ENCODE results near the gene PDGFRB. TPM values are rescaled to one million over a fixed set of nuclear protein-coding genes. Genes with fewer than 3 reads are reported as not detected.

PDGFRB gene
- total and polyA plus RNA-seq, 10 of the 15 experiments (the other 5 are each of a cell fraction or from before 2014, with no cell fraction given): 0.02 to 3.0 (median 1.0) TPM

GRCh38 chr5:150189728-150190502, 34.3 kb upstream of the PDGFRB start, which contains the start of gene SLC6A7:
Gene SLC6A7 (plus strand): TSS chr5:150190062. CDS start chr5:150190328, 266 bp downstream.
- H3K27ac ChIP-seq (ENCODE audit: control insufficient read depth, insufficient read depth): no peak within 1 kb of the TSS
- H3K36me3 ChIP-seq (ENCODE audit: control insufficient read depth in 2 of 2, insufficient read depth in 2 of 2, low read length in 1 of 2): no peaks in the 10 kb centered on the region
- H3K27me3 ChIP-seq (replicated peaks in 1 of 2; ENCODE audit: control insufficient read depth in 2 of 2, insufficient read depth in 2 of 2, low read length in 1 of 2): peaks cover 0 to 5% of the 10 kb centered on the region in 2 experiments; a peak in 3 of 4 replicates
- no peaks in the 10 kb centered on the region for H4K20me1 ChIP-seq (ENCODE audit: control insufficient read depth, insufficient read depth)
- WGBS (ENCODE audit: insufficient coverage, insufficient replicate concordance, low lambda C conversion rate, missing lambda C conversion rate): 33% methylated on average over 54 of the region's 58 CpGs
- intact Hi-C loops (cut with micrococcal nuclease; ENCODE audit: unreplicated experiment) (no loop called here), in situ Hi-C loops (cut with MboI) (no loop called here)
- TF ChIP-seq ZNF24 (IDR thresholded peaks at IDR 0.05) (no peak), CHD1 (IDR thresholded peaks at IDR 0.05; ENCODE audit: low read depth, low read length) (no peak), POLR2AphosphoS2 (IDR thresholded peaks at IDR 0.05; ENCODE audit: low read depth, low read length) (no peak), RELA (IDR thresholded peaks at IDR 0.05; ENCODE audit: borderline replicate concordance, partially characterized antibody) (no peak), REST (IDR thresholded peaks at IDR 0.05; ENCODE audit: low read depth, low read length) (no peak), BCL3 (IDR thresholded peaks at IDR 0.05; ENCODE audit: borderline replicate concordance, insufficient read depth, low read depth, low read length, poor library complexity, severe bottlenecking) (no peak), STAT1 (conservative IDR thresholded peaks at IDR 0.05) (no peak), SMARCA5 (IDR thresholded peaks at IDR 0.05) (no peak), NFYB (IDR thresholded peaks at IDR 0.05; ENCODE audit: insufficient read depth, low read depth, low read length) (no peak), HDAC6 (IDR thresholded peaks at IDR 0.05; ENCODE audit: unreplicated experiment) (no peak)
- FAIRE-seq (no peak), ATAC-seq (no peak), DNase-seq (ENCODE audit: low read depth, low spot score) (no peak)
- CTCF ChIA-PET: no interaction called here
- H3K9ac ChIP-seq (ENCODE audit: control insufficient read depth, insufficient read depth, low read length): no peak within 1 kb of the TSS
- H3K9me3 ChIP-seq (replicated peaks; ENCODE audit: control insufficient read depth, insufficient read depth, low read length): no peaks in the 10 kb centered on the region
- RAD21 ChIA-PET (ENCODE audit: unreplicated experiment): no interaction called here
- BruUV-seq (replicated peaks): no TSS peak
- H3K4me3 ChIP-seq: no peak within 1 kb of the TSS
- no peaks in the 10 kb centered on the region for H3K4me1 ChIP-seq (ENCODE audit: control insufficient read depth, insufficient read depth, low read length)
- no peaks in the 10 kb centered on the region for H3K79me2 ChIP-seq (ENCODE audit: control insufficient read depth, insufficient read depth, low read length)
- POLR2A ChIA-PET: no interaction called here
- no peak within 1 kb of the TSS for H2AFZ ChIP-seq (ENCODE audit: control insufficient read depth, low read depth, low read length)
- SMC1A ChIA-PET (ENCODE audit: uncharacterized antibody, unreplicated experiment): interaction anchor here (0.7 kb wide), 1 partner anchor 11 kb away, joined by 3 read pairs; no protein-coding TSS in a partner anchor
- H3K4me2 ChIP-seq (ENCODE audit: control insufficient read depth, insufficient read depth): no peak within 1 kb of the TSS
